NCI-H187 treated with DMSO at 0.1 percent for 48 hours (cell line): ENCODE results near the gene COA7.
A peak's percentile ranks its signal among the peaks of the same experiment; 100 is the strongest.

Experiments
- DNase-seq: peaks from one replicate; lab custom pipeline; 2025; lab: John Stamatoyannopoulos, UW

COA7 gene

GRCh38 chr1:52669696-52670095 lies 28.5 kb downstream of the COA7 start:
- DNase-seq, result no peak

GRCh38 chr1:52668711-52669110 lies 29.4 kb downstream of the COA7 start:
- DNase-seq, result no peak

GRCh38 chr1:52667984-52668383 lies 30.2 kb downstream of the COA7 start:
- DNase-seq, result no peak

GRCh38 chr1:52667290-52667689 lies 30.9 kb downstream of the COA7 start:
- DNase-seq, result no peak

- no peak for DNase-seq
Observed at GRCh38 chr1:52665006-52665941, 32.9 kb downstream of the COA7 start.

- DNase-seq, result no peak
Observed at GRCh38 chr1:52663716-52664115, 34.4 kb downstream of the COA7 start.

GRCh38 chr1:52662645-52663313 lies 35.4 kb downstream of the COA7 start:
- peak; percentile 11 for DNase-seq

GRCh38 chr1:52660807-52661206 lies 37.3 kb downstream of the COA7 start:
- no peak for DNase-seq

- no peak for DNase-seq
Observed at GRCh38 chr1:52659851-52660596, 38.1 kb downstream of the COA7 start.

- no peak for DNase-seq
Observed at GRCh38 chr1:52659356-52659755, 38.8 kb downstream of the COA7 start.

- DNase-seq, result no peak
Observed at GRCh38 chr1:52658795-52659194, 39.4 kb downstream of the COA7 start.

GRCh38 chr1:52657702-52658101 lies 40.4 kb downstream of the COA7 start:
- DNase-seq, result no peak

GRCh38 chr1:52654063-52654462 lies 44.1 kb downstream of the COA7 start:
- DNase-seq, result no peak

- no peak for DNase-seq
Observed at GRCh38 chr1:52653207-52653849, 44.8 kb downstream of the COA7 start.

- no peak for DNase-seq
Observed at GRCh38 chr1:52651904-52652303, 46.2 kb downstream of the COA7 start.

- DNase-seq, result no peak
Observed at GRCh38 chr1:52645261-52645660, 52.9 kb downstream of the COA7 start.

- DNase-seq, result no peak
Observed at GRCh38 chr1:52641307-52641706, 56.8 kb downstream of the COA7 start.

- DNase-seq, result no peak
Observed at GRCh38 chr1:52640697-52641096, 57.5 kb downstream of the COA7 start.

- no peak for DNase-seq
Observed at GRCh38 chr1:52637946-52638345, 60.2 kb downstream of the COA7 start.

- DNase-seq, result no peak
Observed at GRCh38 chr1:52636721-52637695, 61.1 kb downstream of the COA7 start.
